ENCODE data around the gene JAK1. TPM values are rescaled to one million over a fixed set of nuclear protein-coding genes. Genes with fewer than 3 reads are reported as not detected.

Gene JAK1
- total RNA-seq, 2 donors from 2014 or later: 22.9 to 23.2 TPM

DNA sequence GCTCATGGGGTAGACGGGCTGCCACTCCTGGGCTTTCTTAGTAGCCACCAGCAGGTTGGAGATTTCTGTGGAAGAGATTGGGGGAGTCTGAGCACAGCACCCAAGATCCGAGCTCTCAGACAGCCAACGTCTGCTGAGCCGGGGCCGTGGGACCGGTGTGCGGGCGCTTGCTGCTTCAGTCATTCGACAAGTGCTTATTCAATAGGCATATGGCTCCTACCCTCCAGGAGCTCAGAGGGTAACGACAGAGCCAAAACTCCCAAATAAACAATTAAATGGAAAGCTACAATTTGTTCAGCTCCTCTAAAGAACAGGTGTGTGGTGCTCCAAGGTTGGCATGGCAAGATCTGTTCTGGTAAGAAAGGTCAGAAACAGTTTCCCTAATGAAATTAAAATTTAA, 115.5 kb downstream of the JAK1 start:
- Histone ChIP-seq H3K4me3 (ENCODE audit: low read length) (no peak overlapping the region), H3K27me3 (ENCODE audit: control insufficient read depth, insufficient read depth, low read length, poor library complexity, severe bottlenecking) (no peaks in the 10 kb centered on the region), H3K27ac (ENCODE audit: low read depth, low read length) (no peak overlapping the region), H3K36me3 (ENCODE audit: control insufficient read depth, insufficient read depth, low read length) (peaks cover 13% of the 10 kb centered on the region), H3K9me3 (ENCODE audit: control insufficient read depth, low read length) (no peaks in the 10 kb centered on the region), H3K4me1 (ENCODE audit: control insufficient read depth, insufficient read depth, low read length) (no peaks in the 10 kb centered on the region), H3K9ac (ENCODE audit: extremely low read depth, low read length, poor library complexity, severe bottlenecking) (no peak overlapping the region)
- WGBS, 2 experiments (ENCODE audit: insufficient coverage in 1 of 2, insufficient read length in 1 of 2): 85 to 93% methylated on average over 3 to 10 of the region's 10 CpGs
- TF ChIP-seq, protein P1, sequence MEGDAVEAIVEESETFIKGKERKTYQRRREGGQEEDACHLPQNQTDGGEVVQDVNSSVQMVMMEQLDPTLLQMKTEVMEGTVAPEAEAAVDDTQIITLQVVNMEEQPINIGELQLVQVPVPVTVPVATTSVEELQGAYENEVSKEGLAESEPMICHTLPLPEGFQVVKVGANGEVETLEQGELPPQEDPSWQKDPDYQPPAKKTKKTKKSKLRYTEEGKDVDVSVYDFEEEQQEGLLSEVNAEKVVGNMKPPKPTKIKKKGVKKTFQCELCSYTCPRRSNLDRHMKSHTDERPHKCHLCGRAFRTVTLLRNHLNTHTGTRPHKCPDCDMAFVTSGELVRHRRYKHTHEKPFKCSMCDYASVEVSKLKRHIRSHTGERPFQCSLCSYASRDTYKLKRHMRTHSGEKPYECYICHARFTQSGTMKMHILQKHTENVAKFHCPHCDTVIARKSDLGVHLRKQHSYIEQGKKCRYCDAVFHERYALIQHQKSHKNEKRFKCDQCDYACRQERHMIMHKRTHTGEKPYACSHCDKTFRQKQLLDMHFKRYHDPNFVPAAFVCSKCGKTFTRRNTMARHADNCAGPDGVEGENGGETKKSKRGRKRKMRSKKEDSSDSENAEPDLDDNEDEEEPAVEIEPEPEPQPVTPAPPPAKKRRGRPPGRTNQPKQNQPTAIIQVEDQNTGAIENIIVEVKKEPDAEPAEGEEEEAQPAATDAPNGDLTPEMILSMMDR (conservative IDR thresholded peaks at IDR 0.05): no peak
- Mint-ChIP-seq H3K4me3 (no peak overlapping the region), H3K9me3 (no peaks in the 10 kb centered on the region), H3K27me3 (ENCODE audit: insufficient read depth) (no peaks in the 10 kb centered on the region), H3K36me3 (ENCODE audit: low read depth) (peaks cover 43% of the 10 kb centered on the region), H3K27ac (no peak overlapping the region), H3K4me1 (no peaks in the 10 kb centered on the region)
- DNase-seq: no peak

DNA sequence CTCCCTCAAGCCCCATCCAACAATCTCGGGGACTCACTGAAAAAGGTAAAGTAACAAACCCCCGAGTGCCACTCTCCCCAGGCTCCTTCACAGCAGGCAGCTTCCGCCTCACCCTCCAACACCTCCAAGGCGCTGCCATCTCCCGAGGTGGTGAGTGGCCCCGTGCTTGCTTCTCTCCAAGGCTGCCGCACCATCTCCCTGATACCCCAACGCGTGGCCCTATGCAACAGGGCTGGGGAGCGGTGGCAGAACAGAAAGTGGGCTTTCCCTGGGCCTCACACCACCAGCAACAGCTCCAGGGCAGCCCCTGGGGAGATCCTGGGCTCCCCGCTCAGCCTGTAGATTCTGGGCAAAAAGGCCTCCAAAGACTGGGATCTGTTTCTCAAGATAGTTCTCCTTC, 116.4 kb downstream of the JAK1 start:
- Mint-ChIP-seq H3K27ac (no peak overlapping the region), H3K4me3 (no peak overlapping the region), H3K9me3 (no peaks in the 10 kb centered on the region), H3K4me1 (no peaks in the 10 kb centered on the region), H3K36me3 (ENCODE audit: low read depth) (peaks cover 39% of the 10 kb centered on the region), H3K27me3 (ENCODE audit: insufficient read depth) (no peaks in the 10 kb centered on the region)
- TF ChIP-seq, protein P1 (conservative IDR thresholded peaks at IDR 0.05): no peak
- no peak for DNase-seq
- Histone ChIP-seq H3K36me3 (ENCODE audit: control insufficient read depth, insufficient read depth, low read length) (peaks cover 7% of the 10 kb centered on the region), H3K9me3 (ENCODE audit: control insufficient read depth, low read length) (no peaks in the 10 kb centered on the region), H3K27ac (ENCODE audit: low read depth, low read length) (no peak overlapping the region), H3K4me1 (ENCODE audit: control insufficient read depth, insufficient read depth, low read length) (no peaks in the 10 kb centered on the region), H3K9ac (ENCODE audit: extremely low read depth, low read length, poor library complexity, severe bottlenecking) (no peak overlapping the region), H3K4me3 (ENCODE audit: low read length) (no peak overlapping the region), H3K27me3 (ENCODE audit: control insufficient read depth, insufficient read depth, low read length, poor library complexity, severe bottlenecking) (no peaks in the 10 kb centered on the region)
- 88 to 89% methylated on average over 5 to 11 of the region's 11 CpGs for WGBS, 2 experiments (ENCODE audit: insufficient coverage in 1 of 2, insufficient read length in 1 of 2)

DNA sequence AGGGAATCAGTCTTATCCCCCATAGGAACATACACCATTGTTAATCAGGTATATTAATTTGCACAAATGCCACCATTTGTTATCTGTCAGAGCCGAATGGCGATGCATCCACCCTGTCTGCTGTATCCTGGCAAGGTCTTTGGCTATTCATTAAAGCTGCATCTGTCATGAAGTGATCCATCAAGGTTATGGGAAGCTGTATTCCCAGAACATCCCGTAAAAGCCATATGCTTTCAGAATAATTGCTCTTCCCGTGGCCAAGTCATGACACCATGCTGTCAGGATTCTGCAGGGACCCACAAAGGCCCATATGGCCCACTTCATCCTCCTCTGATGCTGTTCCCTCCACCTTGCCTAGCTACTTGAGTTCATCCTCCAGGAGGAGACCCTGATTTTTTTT, 117.5 kb downstream of the JAK1 start:
- Mint-ChIP-seq H3K27ac (no peak overlapping the region), H3K4me1 (no peaks in the 10 kb centered on the region), H3K9me3 (no peaks in the 10 kb centered on the region), H3K4me3 (no peak overlapping the region), H3K36me3 (ENCODE audit: low read depth) (peaks cover 43% of the 10 kb centered on the region), H3K27me3 (ENCODE audit: insufficient read depth) (no peaks in the 10 kb centered on the region)
- H3K36me3 ChIP-seq (ENCODE audit: control insufficient read depth, insufficient read depth, low read length): peaks cover 9% of the 10 kb centered on the region
- no peaks in the 10 kb centered on the region for H3K9me3 ChIP-seq (ENCODE audit: control insufficient read depth, low read length)
- H3K9ac ChIP-seq (ENCODE audit: extremely low read depth, low read length, poor library complexity, severe bottlenecking): no peak overlapping the region
- H3K27ac ChIP-seq (ENCODE audit: low read depth, low read length): no peak overlapping the region
- H3K4me1 ChIP-seq (ENCODE audit: control insufficient read depth, insufficient read depth, low read length): no peaks in the 10 kb centered on the region
- 91 to 93% methylated on average over 2 to 4 of the region's 4 CpGs for WGBS, 2 experiments (ENCODE audit: insufficient coverage in 1 of 2, insufficient read length in 1 of 2)
- DNase-seq: no peak
- no peak overlapping the region for H3K4me3 ChIP-seq (ENCODE audit: low read length)
- no peaks in the 10 kb centered on the region for H3K27me3 ChIP-seq (ENCODE audit: control insufficient read depth, insufficient read depth, low read length, poor library complexity, severe bottlenecking)
- TF ChIP-seq, protein P1 (conservative IDR thresholded peaks at IDR 0.05): no peak
